ENCODE measurements around the gene HYAL2. TPM values are rescaled to one million over a fixed set of nuclear protein-coding genes. Genes with fewer than 3 reads are reported as not detected.

HYAL2 gene
- total and polyA plus RNA-seq, 2 of the 8 experiments (the other 6 are each of a cell fraction or from before 2014, with no cell fraction given): 51.9 to 176 TPM

GRCh38 chr3:50272911-50273688, 49.4 kb downstream of the HYAL2 start:
- no peak overlapping the region for H2AFZ ChIP-seq (ENCODE audit: low read length)
- H3K18ac ChIP-seq (ENCODE audit: extremely low read depth, low read length): peak overlapping the region; percentile 90
- FAIRE-seq: peak; percentile 77
- peak overlapping the region; percentile 86; the same call in 1 of the 2 replicates for H4K8ac ChIP-seq (ENCODE audit: extremely low read depth, insufficient read depth, low read length)
- no peak overlapping the region for H2BK120ac ChIP-seq (replicated peaks; ENCODE audit: low read depth, low read length)
- no peak overlapping the region for H3K27ac ChIP-seq (ENCODE audit: low read depth, low read length)
- H3K23me2 ChIP-seq (ENCODE audit: low read depth, low read length): peaks cover 2% of the 10 kb centered on the region; the same call in 1 of the 2 replicates
- no peak overlapping the region for H3K9ac ChIP-seq (replicated peaks in 1 of 4; ENCODE audit: extremely low read depth in 1 of 4, low read depth in 3 of 4, low read length in 3 of 4)
- no peak overlapping the region for H3K4ac ChIP-seq (replicated peaks; ENCODE audit: insufficient read length, low read depth, low read length)
- peak overlapping the region in 1 of 4 experiments; percentile 46; a peak in 1 of 8 replicates for H3K4me3 ChIP-seq (ENCODE audit: extremely low read depth in 1 of 4, insufficient read depth in 2 of 4, low read depth in 3 of 4, low read length in 4 of 4)
- H2BK12ac ChIP-seq (ENCODE audit: low read depth, low read length): peak overlapping the region; percentile 92; the same call in 1 of the 2 replicates
- H3K4me2 ChIP-seq (ENCODE audit: insufficient read depth in 1 of 2, low read depth in 2 of 2, low read length in 2 of 2): peak overlapping the region; percentile 2 to 75
- H3K79me1 ChIP-seq (ENCODE audit: low read depth, low read length): no peaks in the 10 kb centered on the region
- ChIA-PET POLR2A (ENCODE audit: partially characterized antibody) (interaction anchor here (0.6 to 4.4 kb wide), 4 partner anchors 9 to 46 kb away, joined by 3 to 35 read pairs (median 5); no protein-coding TSS in a partner anchor), CTCF (ENCODE audit: partially characterized antibody) (interaction anchor here (0.7 to 53.5 kb wide), 10 partner anchors 10 to 89 kb away, joined by 3 to 2149 read pairs (median 27); partner anchors contain the start of genes GNAI2, GNAT1 and SLC38A3)
- no peak overlapping the region; the same call in 1 of the 2 replicates for H2BK5ac ChIP-seq (ENCODE audit: low read depth, low read length)
- H3K79me2 ChIP-seq (ENCODE audit: control insufficient read depth in 1 of 2, insufficient read depth in 2 of 2, low read length in 2 of 2): no peaks in the 10 kb centered on the region
- H3K23ac ChIP-seq (ENCODE audit: insufficient read length): no peak overlapping the region
- peaks cover 0 to 1% of the 10 kb centered on the region in 2 experiments for H4K20me1 ChIP-seq (replicated peaks in 1 of 2; ENCODE audit: control insufficient read depth in 1 of 2, insufficient read depth in 2 of 2, low read length in 2 of 2)
- H3K56ac ChIP-seq (replicated peaks; ENCODE audit: insufficient read length, low read depth, low read length): no peak overlapping the region
- peak overlapping the region; percentile 94 for H4K91ac ChIP-seq (replicated peaks; ENCODE audit: insufficient read length, low read length)
- H2BK20ac ChIP-seq (ENCODE audit: low read length): peak overlapping the region; percentile 80; the same call in 1 of the 2 replicates
- H4K5ac ChIP-seq (ENCODE audit: insufficient read length, low read depth, low read length): no peak overlapping the region
- H3K36me3 ChIP-seq (ENCODE audit: control insufficient read depth in 2 of 4, insufficient read depth in 4 of 4, low read length in 3 of 4): no peaks in the 10 kb centered on the region
- H3K9me3 ChIP-seq (ENCODE audit: insufficient read depth in 2 of 2, low read depth in 1 of 2, low read length in 1 of 2): no peaks in the 10 kb centered on the region; a peak in 1 of 4 replicates
- H2AK5ac ChIP-seq (ENCODE audit: low read depth, low read length): no peak overlapping the region
- H2BK15ac ChIP-seq (ENCODE audit: low read length): peak overlapping the region; percentile 92; the same call in 1 of the 2 replicates
- peaks cover 27 to 50% (median 42%) of the 10 kb centered on the region in 4 experiments for H3K27me3 ChIP-seq (replicated peaks in 1 of 4; ENCODE audit: control insufficient read depth in 3 of 4, extremely low read depth in 1 of 4, insufficient read depth in 3 of 4, low read length in 3 of 4)
- H3K14ac ChIP-seq (ENCODE audit: insufficient read length): no peak overlapping the region
- peaks cover 0 to 20% (median 19%) of the 10 kb centered on the region in 4 experiments; a peak in 6 of 7 replicates for H3K4me1 ChIP-seq (replicated peaks in 1 of 4; ENCODE audit: control insufficient read depth in 3 of 4, insufficient read depth in 4 of 4, low read length in 3 of 4)
- peak in 1 of 2 experiments; percentile 100 for DNase-seq (ENCODE audit: low read depth in 1 of 2, low spot score in 2 of 2)
- 32% methylated on average over 60 of the region's 61 CpGs; no CpG with 5 or more reads in 1 of the 2 experiments for WGBS, 2 experiments (ENCODE audit: extremely low coverage in 1 of 2, insufficient coverage in 1 of 2, insufficient read length in 1 of 2, insufficient replicate concordance in 2 of 2, low coverage in 1 of 2, low lambda C conversion rate in 2 of 2, missing lambda C conversion rate in 1 of 2)
- TF ChIP-seq EGR1 (IDR thresholded peaks at IDR 0.05; ENCODE audit: borderline replicate concordance, low read depth, low read length) (no peak), JUND (IDR thresholded peaks at IDR 0.05; ENCODE audit: low read length) (peak; percentile 46; the same call in 1 of the 2 replicates), CTCF (IDR thresholded peaks at IDR 0.05; ENCODE audit: control extremely low read depth in 1 of 3, insufficient read depth in 1 of 3, low read depth in 1 of 3, low read length in 3 of 3) (peak in 2 of 3 experiments; percentile 98 to 99; a peak in 3 of 4 replicates), CTBP2 (IDR thresholded peaks at IDR 0.05; ENCODE audit: borderline replicate concordance, insufficient read depth, insufficient read length, low read length) (no peak), CREB1 (IDR thresholded peaks at IDR 0.05) (peak; percentile 36; the same call in 1 of the 2 replicates), RFX5 (IDR thresholded peaks at IDR 0.05; ENCODE audit: borderline replicate concordance, low read depth, low read length) (no peak), ASH2L (IDR thresholded peaks at IDR 0.05; ENCODE audit: low read length) (no peak)
